Measurements from ENCODE around the gene CORO6. TPM values are rescaled to one million over a fixed set of nuclear protein-coding genes. Genes with fewer than 3 reads are reported as not detected.

Gene CORO6
- total and polyA plus RNA-seq, 2 of the 13 experiments (the other 11 are each of a cell fraction or from before 2014, with no cell fraction given), result 0.42 to 0.82 TPM

DNA sequence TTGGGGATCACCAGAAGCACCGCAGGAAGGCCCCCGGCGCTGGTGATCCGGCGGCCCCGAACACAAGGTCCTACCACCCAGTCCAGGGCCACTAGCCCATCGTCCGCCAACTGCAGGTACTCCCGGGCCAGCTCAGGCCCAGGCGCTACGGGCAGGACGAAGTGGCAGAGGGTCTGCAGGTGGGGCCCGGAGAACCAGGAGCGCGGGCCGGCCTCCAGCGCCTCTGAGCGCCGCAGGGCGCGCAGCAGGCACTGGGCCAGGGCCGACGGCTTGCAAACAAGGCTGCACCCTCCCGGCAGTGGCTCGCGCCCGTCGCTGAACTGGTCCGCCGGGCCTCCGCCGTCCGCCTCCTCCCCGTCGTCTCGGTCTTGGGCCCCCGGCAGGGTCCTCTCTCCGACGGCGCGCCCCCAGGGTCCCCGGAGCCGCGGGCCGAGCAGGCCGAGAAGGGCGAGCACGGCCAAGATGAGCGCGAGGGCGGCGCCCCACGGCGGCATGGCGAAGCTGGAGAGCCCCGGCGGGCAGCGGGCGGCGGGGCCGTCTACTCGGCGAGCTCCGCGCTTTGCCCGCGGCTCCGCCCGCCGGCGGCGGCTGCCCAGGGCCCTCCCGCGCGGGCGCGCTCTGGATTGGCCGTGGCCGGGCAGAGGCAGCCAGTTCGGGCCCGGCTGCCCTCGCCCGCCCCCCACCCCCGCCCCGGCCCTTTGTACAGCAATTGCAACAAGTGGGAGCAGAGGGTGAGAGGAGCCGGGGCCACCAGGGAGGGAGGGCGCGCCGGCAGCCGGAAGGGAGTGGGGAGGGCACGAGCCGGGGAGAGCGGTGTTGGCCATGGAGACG lies 56.0 kb downstream of the CORO6 start, which contains the start of gene ABHD15 (continued):
- TF ChIP-seq NONO (IDR thresholded peaks at IDR 0.05), result no peak
- peak; percentile 36; the same call in 1 of the 2 replicates for TF ChIP-seq NONO (CRISPR knock-in tag; conservative IDR thresholded peaks at IDR 0.05)
- TF ChIP-seq, protein P1, sequence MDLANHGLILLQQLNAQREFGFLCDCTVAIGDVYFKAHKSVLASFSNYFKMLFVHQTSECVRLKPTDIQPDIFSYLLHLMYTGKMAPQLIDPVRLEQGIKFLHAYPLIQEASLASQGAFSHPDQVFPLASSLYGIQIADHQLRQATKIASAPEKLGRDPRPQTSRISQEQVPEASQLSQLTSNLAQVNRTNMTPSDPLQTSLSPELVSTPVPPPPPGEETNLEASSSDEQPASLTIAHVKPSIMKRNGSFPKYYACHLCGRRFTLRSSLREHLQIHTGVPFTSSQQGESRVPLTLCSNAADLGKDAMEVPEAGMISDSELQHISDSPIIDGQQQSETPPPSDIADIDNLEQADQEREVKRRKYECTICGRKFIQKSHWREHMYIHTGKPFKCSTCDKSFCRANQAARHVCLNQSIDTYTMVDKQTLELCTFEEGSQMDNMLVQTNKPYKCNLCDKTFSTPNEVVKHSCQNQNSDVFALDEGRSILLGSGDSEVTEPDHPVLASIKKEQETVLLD (CRISPR knock-in tag; IDR thresholded peaks at IDR 0.05; ENCODE audit: low read depth), result 0 out of 2 replicates have a peak, but pooled peaks have one; percentile 67
- no peak for TF ChIP-seq ZNF296 (CRISPR knock-in tag; conservative IDR thresholded peaks at IDR 0.05)
- 0 out of 2 replicates have a peak, but pooled peaks have one; percentile 33 for TF ChIP-seq TEAD2 (CRISPR knock-in tag; IDR thresholded peaks at IDR 0.05)
- peak; percentile 4; the same call in 1 of the 2 replicates for TF ChIP-seq ZNF619 (CRISPR knock-in tag; IDR thresholded peaks at IDR 0.05)
- TF ChIP-seq JARID2 (CRISPR knock-in tag; IDR thresholded peaks at IDR 0.05; ENCODE audit: insufficient replicate concordance), result no peak
- TF ChIP-seq, protein P2, sequence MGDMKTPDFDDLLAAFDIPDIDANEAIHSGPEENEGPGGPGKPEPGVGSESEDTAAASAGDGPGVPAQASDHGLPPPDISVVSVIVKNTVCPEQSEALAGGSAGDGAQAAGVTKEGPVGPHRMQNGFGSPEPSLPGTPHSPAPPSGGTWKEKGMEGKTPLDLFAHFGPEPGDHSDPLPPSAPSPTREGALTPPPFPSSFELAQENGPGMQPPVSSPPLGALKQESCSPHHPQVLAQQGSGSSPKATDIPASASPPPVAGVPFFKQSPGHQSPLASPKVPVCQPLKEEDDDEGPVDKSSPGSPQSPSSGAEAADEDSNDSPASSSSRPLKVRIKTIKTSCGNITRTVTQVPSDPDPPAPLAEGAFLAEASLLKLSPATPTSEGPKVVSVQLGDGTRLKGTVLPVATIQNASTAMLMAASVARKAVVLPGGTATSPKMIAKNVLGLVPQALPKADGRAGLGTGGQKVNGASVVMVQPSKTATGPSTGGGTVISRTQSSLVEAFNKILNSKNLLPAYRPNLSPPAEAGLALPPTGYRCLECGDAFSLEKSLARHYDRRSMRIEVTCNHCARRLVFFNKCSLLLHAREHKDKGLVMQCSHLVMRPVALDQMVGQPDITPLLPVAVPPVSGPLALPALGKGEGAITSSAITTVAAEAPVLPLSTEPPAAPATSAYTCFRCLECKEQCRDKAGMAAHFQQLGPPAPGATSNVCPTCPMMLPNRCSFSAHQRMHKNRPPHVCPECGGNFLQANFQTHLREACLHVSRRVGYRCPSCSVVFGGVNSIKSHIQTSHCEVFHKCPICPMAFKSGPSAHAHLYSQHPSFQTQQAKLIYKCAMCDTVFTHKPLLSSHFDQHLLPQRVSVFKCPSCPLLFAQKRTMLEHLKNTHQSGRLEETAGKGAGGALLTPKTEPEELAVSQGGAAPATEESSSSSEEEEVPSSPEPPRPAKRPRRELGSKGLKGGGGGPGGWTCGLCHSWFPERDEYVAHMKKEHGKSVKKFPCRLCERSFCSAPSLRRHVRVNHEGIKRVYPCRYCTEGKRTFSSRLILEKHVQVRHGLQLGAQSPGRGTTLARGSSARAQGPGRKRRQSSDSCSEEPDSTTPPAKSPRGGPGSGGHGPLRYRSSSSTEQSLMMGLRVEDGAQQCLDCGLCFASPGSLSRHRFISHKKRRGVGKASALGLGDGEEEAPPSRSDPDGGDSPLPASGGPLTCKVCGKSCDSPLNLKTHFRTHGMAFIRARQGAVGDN (CRISPR knock-in tag; IDR thresholded peaks at IDR 0.05), result peak; percentile 74
- 0 out of 2 replicates have a peak, but pooled peaks have one; percentile 23 for TF ChIP-seq POLR2AphosphoS5 (IDR thresholded peaks at IDR 0.05; ENCODE audit: low read depth, low read length)
- TF ChIP-seq ZNF451 (CRISPR knock-in tag; IDR thresholded peaks at IDR 0.05), result peak; percentile 60; the same call in 1 of the 2 replicates
- peak; percentile 1; the same call in 1 of the 2 replicates for TF ChIP-seq REPIN1 (CRISPR knock-in tag; IDR thresholded peaks at IDR 0.05; ENCODE audit: borderline replicate concordance, low read depth)
- peak; percentile 46; the same call in 1 of the 2 replicates for TF ChIP-seq HES4 (CRISPR knock-in tag; IDR thresholded peaks at IDR 0.05; ENCODE audit: borderline replicate concordance)
- TF ChIP-seq ZNF883 (CRISPR knock-in tag; IDR thresholded peaks at IDR 0.05; ENCODE audit: not compliant biosample characterization), result peak; percentile 58
- peak; percentile 69 for TF ChIP-seq ZNF746 (CRISPR knock-in tag; IDR thresholded peaks at IDR 0.05)
- TF ChIP-seq, protein P3, sequence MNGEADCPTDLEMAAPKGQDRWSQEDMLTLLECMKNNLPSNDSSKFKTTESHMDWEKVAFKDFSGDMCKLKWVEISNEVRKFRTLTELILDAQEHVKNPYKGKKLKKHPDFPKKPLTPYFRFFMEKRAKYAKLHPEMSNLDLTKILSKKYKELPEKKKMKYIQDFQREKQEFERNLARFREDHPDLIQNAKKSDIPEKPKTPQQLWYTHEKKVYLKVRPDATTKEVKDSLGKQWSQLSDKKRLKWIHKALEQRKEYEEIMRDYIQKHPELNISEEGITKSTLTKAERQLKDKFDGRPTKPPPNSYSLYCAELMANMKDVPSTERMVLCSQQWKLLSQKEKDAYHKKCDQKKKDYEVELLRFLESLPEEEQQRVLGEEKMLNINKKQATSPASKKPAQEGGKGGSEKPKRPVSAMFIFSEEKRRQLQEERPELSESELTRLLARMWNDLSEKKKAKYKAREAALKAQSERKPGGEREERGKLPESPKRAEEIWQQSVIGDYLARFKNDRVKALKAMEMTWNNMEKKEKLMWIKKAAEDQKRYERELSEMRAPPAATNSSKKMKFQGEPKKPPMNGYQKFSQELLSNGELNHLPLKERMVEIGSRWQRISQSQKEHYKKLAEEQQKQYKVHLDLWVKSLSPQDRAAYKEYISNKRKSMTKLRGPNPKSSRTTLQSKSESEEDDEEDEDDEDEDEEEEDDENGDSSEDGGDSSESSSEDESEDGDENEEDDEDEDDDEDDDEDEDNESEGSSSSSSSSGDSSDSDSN (CRISPR knock-in tag; IDR thresholded peaks at IDR 0.05), result peak; percentile 78
- TF ChIP-seq ZNF224 (CRISPR knock-in tag; IDR thresholded peaks at IDR 0.05), result no peak
- TF ChIP-seq ZNF143 (CRISPR knock-in tag; IDR thresholded peaks at IDR 0.05), result no peak
- TF ChIP-seq ZSCAN21 (CRISPR knock-in tag; IDR thresholded peaks at IDR 0.05; ENCODE audit: borderline replicate concordance), result peak; percentile 18; the same call in 1 of the 2 replicates
- peak; percentile 66 for TF ChIP-seq RBFOX2 (IDR thresholded peaks at IDR 0.05; ENCODE audit: low read depth, low read length)
- TF ChIP-seq SIN3A (IDR thresholded peaks at IDR 0.05; ENCODE audit: borderline replicate concordance, low read depth, low read length), result peak; percentile 36; the same call in 1 of the 2 replicates
- TF ChIP-seq MED1 (CRISPR knock-in tag; IDR thresholded peaks at IDR 0.05), result no peak
- no peak for TF ChIP-seq ZNF530 (CRISPR knock-in tag; IDR thresholded peaks at IDR 0.05; ENCODE audit: low read depth)
